Measurements from ENCODE around the gene CDH23.

DNA sequence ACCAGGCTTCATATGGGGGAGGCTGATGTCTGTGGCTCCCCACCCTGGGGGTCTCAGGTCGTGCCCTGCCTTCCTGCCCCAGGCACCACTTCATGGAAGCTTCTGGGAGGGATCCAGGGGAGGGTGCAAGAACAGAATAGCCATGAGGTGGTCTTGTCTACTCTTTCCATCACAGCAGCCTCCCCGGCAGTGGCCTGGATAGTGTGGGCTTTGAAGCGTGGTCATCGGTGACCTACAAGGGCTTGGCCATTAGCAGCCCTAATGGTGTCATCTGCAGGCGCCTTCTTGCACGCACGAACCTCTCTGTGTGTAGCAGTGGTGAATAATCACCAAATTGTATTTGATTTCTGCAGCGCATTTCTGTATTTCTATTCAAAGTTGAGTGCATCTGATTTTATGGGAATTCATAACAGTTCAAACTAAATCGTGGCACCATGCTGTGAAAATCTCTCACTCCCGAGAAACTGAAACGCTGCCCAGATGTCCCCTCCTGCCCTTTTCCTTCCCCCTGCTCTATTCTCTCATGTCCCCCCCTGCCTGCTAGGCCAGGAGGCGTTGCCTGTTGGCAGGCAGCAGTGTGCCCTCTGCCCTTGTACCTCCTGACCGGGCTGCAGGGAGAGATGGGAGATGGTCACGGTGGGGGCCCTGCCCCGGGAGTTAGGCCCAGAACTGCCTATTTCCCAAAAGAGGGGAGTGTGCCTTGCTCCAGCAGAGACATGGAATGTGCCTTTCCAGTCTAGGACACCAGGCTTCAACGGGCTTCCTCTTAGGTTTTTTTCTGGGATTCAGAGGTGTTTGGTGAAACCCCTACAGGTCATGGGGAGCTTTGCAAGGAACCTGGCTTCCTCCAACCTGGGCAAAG lies 34.8 kb downstream of the CDH23 start:
- TF ChIP-seq, protein P1, sequence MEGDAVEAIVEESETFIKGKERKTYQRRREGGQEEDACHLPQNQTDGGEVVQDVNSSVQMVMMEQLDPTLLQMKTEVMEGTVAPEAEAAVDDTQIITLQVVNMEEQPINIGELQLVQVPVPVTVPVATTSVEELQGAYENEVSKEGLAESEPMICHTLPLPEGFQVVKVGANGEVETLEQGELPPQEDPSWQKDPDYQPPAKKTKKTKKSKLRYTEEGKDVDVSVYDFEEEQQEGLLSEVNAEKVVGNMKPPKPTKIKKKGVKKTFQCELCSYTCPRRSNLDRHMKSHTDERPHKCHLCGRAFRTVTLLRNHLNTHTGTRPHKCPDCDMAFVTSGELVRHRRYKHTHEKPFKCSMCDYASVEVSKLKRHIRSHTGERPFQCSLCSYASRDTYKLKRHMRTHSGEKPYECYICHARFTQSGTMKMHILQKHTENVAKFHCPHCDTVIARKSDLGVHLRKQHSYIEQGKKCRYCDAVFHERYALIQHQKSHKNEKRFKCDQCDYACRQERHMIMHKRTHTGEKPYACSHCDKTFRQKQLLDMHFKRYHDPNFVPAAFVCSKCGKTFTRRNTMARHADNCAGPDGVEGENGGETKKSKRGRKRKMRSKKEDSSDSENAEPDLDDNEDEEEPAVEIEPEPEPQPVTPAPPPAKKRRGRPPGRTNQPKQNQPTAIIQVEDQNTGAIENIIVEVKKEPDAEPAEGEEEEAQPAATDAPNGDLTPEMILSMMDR (IDR thresholded peaks at IDR 0.05), result no peak
- TF ChIP-seq POLR2A (IDR thresholded peaks at IDR 0.05), result no peak
